Hepatocyte (in vitro differentiated cells): ENCODE measurements around the gene HYAL2. TPM values are rescaled to one million over a fixed set of nuclear protein-coding genes. Genes with fewer than 3 reads are reported as not detected.

ENCODE experiments used
- DNase-seq: peaks from one replicate; pipeline ENCODE4 v3.0.0-alpha.2; 2016; ENCODE audit warnings: low spot score
- H2AFZ ChIP-seq: fragments of 200-600 bp; sonication (generic); 2 replicates; pipeline ENCODE4 v1.6.0; 2016; ENCODE audit warnings: antibody characterized with exemption, mild to moderate bottlenecking
- H3K27ac ChIP-seq: fragments of 200-600 bp; sonication (generic); 2 replicates; pipeline ENCODE4 v1.5.1; 2016; ENCODE audit warnings: mild to moderate bottlenecking
- H3K27me3 ChIP-seq: fragments of 200-600 bp; sonication (generic); 2 replicates; pipeline ENCODE4 v1.6.1; 2016
- H3K36me3 ChIP-seq: fragments of 200-600 bp; sonication (generic); replicated peaks from 2 replicates; pipeline ENCODE4 v1.5.1; 2016; ENCODE audit warnings: low read depth; ENCODE audit not compliant: insufficient read depth
- H3K4me1 ChIP-seq: fragments of 200-600 bp; sonication (generic); 2 replicates; pipeline ENCODE4 v1.5.1; 2016; ENCODE audit warnings: mild to moderate bottlenecking, moderate library complexity; ENCODE audit not compliant: insufficient read depth
- H3K4me2 ChIP-seq: fragments of 200-600 bp; sonication (generic); 2 replicates; pipeline ENCODE4 v1.6.0; 2016
- H3K4me3 ChIP-seq: fragments of 200-600 bp; sonication (generic); 2 replicates; pipeline ENCODE4 v1.5.1; 2016; ENCODE audit warnings: mild to moderate bottlenecking
- H3K79me2 ChIP-seq: fragments of 200-600 bp; sonication (generic); 2 replicates; pipeline ENCODE4 v1.6.0; 2017; ENCODE audit warnings: mild to moderate bottlenecking
- H3K9me2 ChIP-seq: fragments of 200-600 bp; sonication (generic); replicated peaks from 2 replicates; pipeline ENCODE4 v1.6.0; 2017; ENCODE audit warnings: mild to moderate bottlenecking; ENCODE audit not compliant: insufficient read depth
- H3K9me3 ChIP-seq: fragments of 200-600 bp; sonication (generic); 2 replicates; pipeline ENCODE4 v1.5.1; 2016; ENCODE audit warnings: low read depth, mild to moderate bottlenecking
- H4K20me1 ChIP-seq: fragments of 200-600 bp; sonication (generic); 2 replicates; pipeline ENCODE4 v1.6.0; 2016; ENCODE audit warnings: mild to moderate bottlenecking; ENCODE audit not compliant: insufficient read depth, poor library complexity, severe bottlenecking
- CTCF ChIP-seq: fragments of 200-600 bp; sonication (generic); IDR thresholded peaks from 2 replicates; pipeline ENCODE4 v1.5.1; 2016; ENCODE audit warnings: antibody characterized with exemption, mild to moderate bottlenecking; ENCODE audit not compliant: poor library complexity
- EZH2 ChIP-seq: fragments of 200-600 bp; sonication (generic); IDR thresholded peaks from 2 replicates; pipeline ENCODE4 v1.6.1; 2016; ENCODE audit warnings: antibody characterized with exemption, mild to moderate bottlenecking, borderline replicate concordance
- EZH2phosphoT487 ChIP-seq: fragments of 200-600 bp; sonication (generic); IDR thresholded peaks from one replicate; pipeline ENCODE4 v1.6.1; 2018; ENCODE audit warnings: antibody characterized with exemption, mild to moderate bottlenecking, low read depth, moderate library complexity; ENCODE audit not compliant: unreplicated experiment, severe bottlenecking
- WGBS: methylation state at CpG from one replicate; pipeline ENCODE4 v1.1.6; 2016; ENCODE audit warnings: low lambda C conversion rate; ENCODE audit errors: missing lambda C conversion rate; 5-methylcytosine and 5-hydroxymethylcytosine counted together
- polyA plus RNA-seq: library from polyadenylated mRNA; unstranded; fragments of >200 nt; fragmentation: Nextera tagmentation; extraction: Ambion mirVana; gene quantifications from 2 replicates; pipeline ENCODE4 v1.2.1, GENCODE V29; 2016
- total RNA-seq: library from RNA; depleted of rRNA; stranded (reverse); fragments of >200 nt; gene quantifications from 2 replicates; pipeline ENCODE4 v1.2.3, GENCODE V29; 2014

The HYAL2 gene
- total and polyA plus RNA-seq, 2 experiments from 2014 or later = 75.4 to 125 TPM

- TF ChIP-seq CTCF (no peak), EZH2 (no peak)
- Histone ChIP-seq H3K79me2 (peaks cover 44% of the 10 kb centered on the region), H2AFZ (peak overlapping the region; percentile 84), H3K9me3 (no peaks in the 10 kb centered on the region), H4K20me1 (peaks cover 5% of the 10 kb centered on the region), H3K4me1 (peaks cover 51% of the 10 kb centered on the region), H3K9me2 (no peaks in the 10 kb centered on the region), H3K4me2 (peak overlapping the region; percentile 97), H3K4me3 (peak overlapping the region; percentile 88), H3K27me3 (no peaks in the 10 kb centered on the region), H3K36me3 (no peaks in the 10 kb centered on the region), H3K27ac (peak overlapping the region; percentile 100)
- no peak for DNase-seq
- 10% methylated on average over 14 of the region's 14 CpGs for whole genome bisulfite sequencing
Observed at GRCh38 chr3:50322115-50322385, 495 bp downstream of the HYAL2 start.

- no peak for TF ChIP-seq EZH2phosphoT487
- TF ChIP-seq EZH2 = no peak
- peak; percentile 67 for TF ChIP-seq CTCF
- H3K27ac ChIP-seq = peak overlapping the region; percentile 100
- WGBS = 0% methylated on average over 15 of the region's 59 CpGs
- no peaks in the 10 kb centered on the region for H3K27me3 ChIP-seq
- no peaks in the 10 kb centered on the region for H3K9me2 ChIP-seq
- no peaks in the 10 kb centered on the region for H3K36me3 ChIP-seq
- peak overlapping the region; percentile 84 for H2AFZ ChIP-seq
- peaks cover 52% of the 10 kb centered on the region for H3K4me1 ChIP-seq
- H3K9me3 ChIP-seq = no peaks in the 10 kb centered on the region
- peaks cover 39% of the 10 kb centered on the region for H3K79me2 ChIP-seq
- peak; percentile 97 for DNase-seq
- peak overlapping the region; percentile 88 for H3K4me3 ChIP-seq
- H4K20me1 ChIP-seq = peaks cover 4% of the 10 kb centered on the region
- H3K4me2 ChIP-seq = peak overlapping the region; percentile 97
Observed at GRCh38 chr3:50321336-50322114, 1.0 kb downstream of the HYAL2 start.

GRCh38 chr3:50320853-50321335 is 1.7 kb downstream of the HYAL2 start:
- Histone ChIP-seq H4K20me1 (peaks cover 3% of the 10 kb centered on the region), H3K4me3 (peak overlapping the region; percentile 88), H2AFZ (peak overlapping the region; percentile 71), H3K79me2 (peaks cover 37% of the 10 kb centered on the region), H3K4me1 (peaks cover 53% of the 10 kb centered on the region), H3K4me2 (peak overlapping the region; percentile 97), H3K9me3 (no peaks in the 10 kb centered on the region), H3K27ac (peak overlapping the region; percentile 100), H3K36me3 (no peaks in the 10 kb centered on the region), H3K9me2 (no peaks in the 10 kb centered on the region), H3K27me3 (no peaks in the 10 kb centered on the region)
- WGBS = under 1% methylated on average over 19 of the region's 45 CpGs
- peak; percentile 94 for DNase-seq
- TF ChIP-seq EZH2phosphoT487 (no peak), CTCF (no peak), EZH2 (no peak)
